Measurements from ENCODE around the gene NFKBIB. TPM values are rescaled to one million over a fixed set of nuclear protein-coding genes. Genes with fewer than 3 reads are reported as not detected.

NFKBIB gene
- total and polyA plus RNA-seq, 2 donors (not counting 3 experiments of a cell fraction or from before 2014, with no cell fraction given) = 25.0 to 30.8 TPM

DNA sequence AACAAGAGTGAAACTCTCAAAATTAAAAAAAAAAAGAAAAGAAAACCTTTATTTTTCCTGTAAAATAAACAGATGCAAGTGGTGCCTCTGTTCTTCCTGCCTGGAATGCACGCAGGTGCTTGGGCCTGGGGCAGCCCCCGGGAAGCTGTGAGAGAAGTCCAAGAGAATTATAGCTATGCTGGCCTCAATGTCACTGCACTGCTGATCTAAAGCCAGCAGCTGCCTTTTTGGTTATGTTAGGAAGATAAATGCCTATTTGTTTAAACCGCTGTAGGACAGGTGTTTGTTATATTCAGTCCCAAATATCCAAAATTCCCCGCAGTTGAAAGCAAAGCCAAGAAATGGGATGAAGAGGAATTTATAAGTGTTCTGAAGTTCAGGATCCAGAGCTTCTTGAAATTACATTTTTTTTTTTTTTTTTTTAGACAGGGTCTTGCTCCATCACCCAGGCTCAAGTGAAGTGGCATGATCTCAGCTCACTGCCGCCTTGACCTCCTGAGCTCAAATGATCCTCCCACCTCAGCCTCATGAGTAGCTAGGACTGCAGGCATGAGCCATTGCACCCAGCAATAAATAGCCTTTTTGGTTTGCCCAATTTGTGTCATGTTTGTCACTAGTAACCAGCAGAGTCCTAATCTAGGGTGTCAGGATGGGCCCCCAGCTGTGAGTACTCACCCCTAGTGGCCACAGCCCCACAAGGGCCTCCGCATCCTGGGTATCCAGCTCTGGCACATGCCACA lies 23.9 kb upstream of the NFKBIB start:
- TF ChIP-seq, protein P1, sequence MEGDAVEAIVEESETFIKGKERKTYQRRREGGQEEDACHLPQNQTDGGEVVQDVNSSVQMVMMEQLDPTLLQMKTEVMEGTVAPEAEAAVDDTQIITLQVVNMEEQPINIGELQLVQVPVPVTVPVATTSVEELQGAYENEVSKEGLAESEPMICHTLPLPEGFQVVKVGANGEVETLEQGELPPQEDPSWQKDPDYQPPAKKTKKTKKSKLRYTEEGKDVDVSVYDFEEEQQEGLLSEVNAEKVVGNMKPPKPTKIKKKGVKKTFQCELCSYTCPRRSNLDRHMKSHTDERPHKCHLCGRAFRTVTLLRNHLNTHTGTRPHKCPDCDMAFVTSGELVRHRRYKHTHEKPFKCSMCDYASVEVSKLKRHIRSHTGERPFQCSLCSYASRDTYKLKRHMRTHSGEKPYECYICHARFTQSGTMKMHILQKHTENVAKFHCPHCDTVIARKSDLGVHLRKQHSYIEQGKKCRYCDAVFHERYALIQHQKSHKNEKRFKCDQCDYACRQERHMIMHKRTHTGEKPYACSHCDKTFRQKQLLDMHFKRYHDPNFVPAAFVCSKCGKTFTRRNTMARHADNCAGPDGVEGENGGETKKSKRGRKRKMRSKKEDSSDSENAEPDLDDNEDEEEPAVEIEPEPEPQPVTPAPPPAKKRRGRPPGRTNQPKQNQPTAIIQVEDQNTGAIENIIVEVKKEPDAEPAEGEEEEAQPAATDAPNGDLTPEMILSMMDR (IDR thresholded peaks at IDR 0.05; ENCODE audit: extremely low read depth in 1 of 2, insufficient read depth in 1 of 2, low read depth in 1 of 2, low read length in 2 of 2) = no peak
- no peak for TF ChIP-seq POLR2A (IDR thresholded peaks at IDR 0.05; ENCODE audit: low read depth, low read length)
- TF ChIP-seq MYC (IDR thresholded peaks at IDR 0.05; ENCODE audit: low read depth, low read length) = no peak
- no peaks in the 10 kb centered on the region for H3K9me1 ChIP-seq (replicated peaks; ENCODE audit: control insufficient read depth, extremely low read depth, insufficient read depth, low read length)
- H3K36me3 ChIP-seq (ENCODE audit: control insufficient read depth in 2 of 2, extremely low read depth in 1 of 2, insufficient read depth in 2 of 2, low read length in 2 of 2) = peaks cover 0 to 5% of the 10 kb centered on the region in 2 experiments
- ChIA-PET POLR2A (no interaction called here), CTCF (interaction anchor here (0.6 to 3.2 kb wide), 5 partner anchors 10 to 111 kb away, joined by 4 to 29 read pairs (median 5); partner anchors contain the start of genes NFKBIB and SIRT2)
- intact Hi-C loops (cut with micrococcal nuclease) = no loop called here
- no peak overlapping the region for H3K9ac ChIP-seq (replicated peaks; ENCODE audit: extremely low read depth, insufficient read depth, low read length)
- H3K27me3 ChIP-seq (ENCODE audit: control insufficient read depth in 2 of 2, insufficient read depth in 2 of 2, low read length in 2 of 2) = no peaks in the 10 kb centered on the region
- no TSS peak for BruUV-seq (replicated peaks)
- dilution Hi-C loops (cut with MboI; ENCODE audit: extremely low pct_ligation_motif_present, low sequenced_read_pairs) = no loop called here
- H3K79me2 ChIP-seq (ENCODE audit: control insufficient read depth, insufficient read depth, low read length) = no peaks in the 10 kb centered on the region
- no peak overlapping the region for H3K4me2 ChIP-seq (ENCODE audit: insufficient read depth, low read length)
- no peak overlapping the region for H2AFZ ChIP-seq (ENCODE audit: low read depth, low read length)
- peaks cover 13% of the 10 kb centered on the region for H3K4me1 ChIP-seq (ENCODE audit: control insufficient read depth, extremely low read depth, insufficient read depth, low read length)
- no peak for DNase-seq (ENCODE audit: low read depth, low spot score)
- no peaks in the 10 kb centered on the region for H3K9me3 ChIP-seq (replicated peaks; ENCODE audit: control insufficient read depth, insufficient read depth, low read length)
- H3K4me3 ChIP-seq (replicated peaks in 1 of 3; ENCODE audit: insufficient read depth in 1 of 3, low read depth in 1 of 3, low read length in 3 of 3) = no peak overlapping the region
- H3K27ac ChIP-seq (ENCODE audit: insufficient read depth, low read depth, low read length) = no peak overlapping the region
- FAIRE-seq = no peak
- no peaks in the 10 kb centered on the region for H4K20me1 ChIP-seq (replicated peaks; ENCODE audit: control insufficient read depth, extremely low read depth, insufficient read depth, low read length)

All from endothelial cell of umbilical vein (primary cell).